NCI-H2107 (cell line): ENCODE results near the gene ANXA2.
A peak's percentile ranks its signal among the peaks of the same experiment; 100 is the strongest.
"Not testable (repeated sequence)": the region's sequence is repeated elsewhere in the genome, so short reads cannot be mapped to it uniquely, and the experiment has no call there.

Experiments used
- DNase-seq: peaks from one replicate; lab custom pipeline; 2025; lab: John Stamatoyannopoulos, UW

The ANXA2 gene

GRCh38 chr15:60343221-60343970 lies 54.4 kb downstream of the ANXA2 start:
- DNase-seq = no peak

GRCh38 chr15:60340207-60340921 lies 57.4 kb downstream of the ANXA2 start:
- no peak for DNase-seq

GRCh38 chr15:60339236-60339635 lies 58.5 kb downstream of the ANXA2 start:
- no peak for DNase-seq

GRCh38 chr15:60338810-60339209 lies 59.0 kb downstream of the ANXA2 start:
- no peak for DNase-seq

GRCh38 chr15:60337076-60337475 lies 60.7 kb downstream of the ANXA2 start:
- DNase-seq = no peak

- not testable (repeated sequence) for DNase-seq
Measured at GRCh38 chr15:60335296-60335695, 62.5 kb downstream of the ANXA2 start.

GRCh38 chr15:60328852-60329443 lies 68.8 kb downstream of the ANXA2 start:
- DNase-seq = no peak

GRCh38 chr15:60326824-60327654 lies 70.7 kb downstream of the ANXA2 start:
- peak; percentile 8 for DNase-seq

- no peak for DNase-seq
Measured at GRCh38 chr15:60326343-60326742, 71.4 kb downstream of the ANXA2 start.

- no peak for DNase-seq
Measured at GRCh38 chr15:60325905-60326304, 71.9 kb downstream of the ANXA2 start.

- DNase-seq = peak; percentile 16
Measured at GRCh38 chr15:60324706-60325438, 72.9 kb downstream of the ANXA2 start.

GRCh38 chr15:60323322-60323721 lies 74.5 kb downstream of the ANXA2 start:
- no peak for DNase-seq

- no peak for DNase-seq
Measured at GRCh38 chr15:60320365-60320764, 77.4 kb downstream of the ANXA2 start.

- DNase-seq = no peak
Measured at GRCh38 chr15:60318216-60318867, 79.4 kb downstream of the ANXA2 start.

- no peak for DNase-seq
Measured at GRCh38 chr15:60316961-60317360, 80.8 kb downstream of the ANXA2 start.

- no peak for DNase-seq
Measured at GRCh38 chr15:60315878-60316277, 81.9 kb downstream of the ANXA2 start.

GRCh38 chr15:60313906-60314305 lies 83.9 kb downstream of the ANXA2 start:
- no peak for DNase-seq

- DNase-seq = no peak
Measured at GRCh38 chr15:60307034-60307433, 90.8 kb downstream of the ANXA2 start.

- no peak for DNase-seq
Measured at GRCh38 chr15:60301024-60301423, 96.8 kb downstream of the ANXA2 start.

- DNase-seq = peak; percentile 42
Measured at GRCh38 chr15:60299452-60300047, 98.2 kb downstream of the ANXA2 start.
